HG03159 (cell line): ENCODE measurements around the gene NSRP1.
"Not testable (repeated sequence)": the region's sequence is repeated elsewhere in the genome, so short reads cannot be mapped to it uniquely, and the experiment has no call there.

Experiments
- ATAC-seq: cut with Tn5 transposase; IDR thresholded peaks from one replicate; pipeline ENCODE4 v1.9.1; 2021; ENCODE audit warnings: mild to moderate bottlenecking, moderate library complexity; ENCODE audit not compliant: unreplicated experiment

The NSRP1 gene

GRCh38 chr17:30219833-30220232 is 103.2 kb downstream of the NSRP1 start:
- ATAC-seq, result no peak

DNA sequence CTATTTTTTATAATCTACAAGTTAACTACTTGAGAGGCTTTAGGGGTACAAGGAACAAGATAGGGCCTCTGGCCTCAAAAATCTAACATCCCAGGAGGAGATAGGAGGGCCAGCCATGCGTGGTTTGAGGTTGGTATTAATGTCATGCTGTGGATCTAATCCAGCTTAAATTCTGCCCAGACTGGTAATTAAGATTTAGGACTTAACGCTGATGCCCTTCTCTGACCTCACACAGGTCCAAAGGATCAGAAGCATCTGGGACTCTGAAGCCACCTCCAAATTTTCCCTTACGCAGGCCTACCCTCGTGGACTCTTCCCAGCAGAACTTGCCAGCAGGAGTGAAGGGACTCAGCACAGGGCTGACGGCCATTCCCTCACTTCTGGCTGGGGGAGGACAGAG is 103.8 kb downstream of the NSRP1 start:
- ATAC-seq, result no peak

- ATAC-seq, result no peak
Observed at GRCh38 chr17:30221346-30221745, 104.7 kb downstream of the NSRP1 start.

- no peak for ATAC-seq
Observed at GRCh38 chr17:30222251-30222650, 105.6 kb downstream of the NSRP1 start.

GRCh38 chr17:30222721-30223175 is 106.1 kb downstream of the NSRP1 start:
- no peak for ATAC-seq

DNA sequence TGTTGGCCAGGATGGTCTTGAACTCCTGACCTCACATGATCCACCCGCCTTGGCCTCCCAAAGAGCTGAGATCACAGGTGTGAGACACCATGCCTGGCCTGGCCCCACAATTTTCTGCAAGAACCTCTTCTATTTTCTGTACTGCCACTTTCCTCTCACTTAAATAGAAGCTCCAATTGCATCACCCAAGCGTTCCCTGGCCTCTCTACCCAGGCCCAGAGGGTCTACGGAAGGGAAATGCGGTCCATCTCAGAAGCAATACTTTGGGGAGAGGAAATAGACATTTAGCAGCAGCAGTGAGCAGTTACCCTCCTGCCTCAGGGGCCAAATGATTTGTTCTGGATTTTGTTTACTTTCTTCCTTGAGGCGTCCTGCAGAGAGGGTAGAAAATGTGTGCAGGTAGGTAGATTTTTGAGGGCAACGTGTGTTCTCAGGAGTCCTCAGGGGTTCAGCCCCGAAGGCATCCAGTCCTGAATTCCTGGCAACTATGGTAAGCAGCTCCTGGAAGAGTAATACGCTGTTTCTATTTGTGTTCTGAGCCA is 107.9 kb downstream of the NSRP1 start:
- no peak for ATAC-seq

DNA sequence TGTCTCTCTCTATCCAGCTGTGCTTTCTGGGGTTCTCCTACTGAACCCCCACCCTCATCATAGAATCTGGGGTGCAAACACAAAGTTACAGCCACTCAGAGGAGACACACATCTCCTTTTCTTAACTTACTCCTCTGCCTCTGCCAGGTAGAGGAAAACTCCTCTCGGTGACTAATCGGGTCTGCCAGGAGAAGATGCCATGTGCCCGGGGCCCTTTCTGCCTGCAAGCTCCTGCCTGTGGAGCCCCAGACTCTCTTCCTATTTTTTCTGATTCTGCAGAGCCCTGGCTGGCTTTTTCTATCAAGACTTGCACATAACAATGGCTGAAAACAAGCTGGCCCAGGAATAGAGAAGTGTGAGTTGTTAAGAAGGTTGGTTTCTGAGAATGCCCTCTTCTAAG is 108.5 kb downstream of the NSRP1 start:
- ATAC-seq, result no peak

- ATAC-seq, result no peak
Observed at GRCh38 chr17:30225919-30226553, 109.4 kb downstream of the NSRP1 start.

GRCh38 chr17:30226878-30227277 is 110.3 kb downstream of the NSRP1 start:
- ATAC-seq, result no peak

- no peak for ATAC-seq
Observed at GRCh38 chr17:30228011-30228410, 111.4 kb downstream of the NSRP1 start.

- ATAC-seq, result no peak
Observed at GRCh38 chr17:30229012-30229411, 112.4 kb downstream of the NSRP1 start.

GRCh38 chr17:30230009-30230408 is 113.4 kb downstream of the NSRP1 start:
- not testable (repeated sequence) for ATAC-seq

GRCh38 chr17:30230596-30231125 is 114.0 kb downstream of the NSRP1 start:
- ATAC-seq, result no peak

DNA sequence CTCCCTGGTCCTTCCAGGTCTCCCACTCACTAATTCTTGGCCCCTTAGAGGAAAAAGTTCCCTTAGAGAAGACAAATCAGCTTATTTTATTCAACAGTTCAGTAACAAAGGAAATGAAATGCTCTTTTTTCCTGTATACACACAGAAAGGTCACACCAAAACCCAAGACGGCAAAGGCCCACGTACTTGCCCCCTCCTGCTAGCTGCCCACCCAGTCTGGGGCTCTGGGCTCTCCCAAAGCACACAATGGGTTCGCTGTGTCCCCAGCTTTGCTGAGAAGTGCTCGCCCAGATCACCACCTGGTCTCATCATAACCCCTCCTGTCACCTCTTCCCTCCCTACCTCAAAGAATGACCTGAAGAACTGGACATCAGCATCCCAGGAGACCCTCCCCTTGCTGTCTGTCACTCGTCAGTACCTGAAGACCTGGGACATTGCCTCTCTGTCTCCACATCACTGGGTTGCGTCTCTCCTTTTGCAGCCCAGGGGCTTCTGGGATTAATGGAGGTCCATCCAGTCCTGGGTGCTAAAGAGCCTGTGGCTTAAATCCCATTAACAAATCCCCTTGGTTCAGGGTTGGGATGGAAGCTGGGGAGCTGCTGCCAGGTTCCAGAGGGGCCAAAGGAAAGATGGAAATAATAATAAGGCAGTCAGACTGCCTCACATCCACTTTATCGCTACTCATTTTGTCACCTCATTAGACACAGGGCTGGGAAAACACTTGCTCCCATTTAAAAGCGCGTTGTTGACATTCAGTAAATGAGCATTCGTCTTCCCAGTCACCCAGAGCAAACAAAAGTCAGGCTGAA is 115.6 kb downstream of the NSRP1 start:
- no peak for ATAC-seq

GRCh38 chr17:30232824-30233427 is 116.3 kb downstream of the NSRP1 start:
- ATAC-seq, result no peak

GRCh38 chr17:30234296-30234695 is 117.7 kb downstream of the NSRP1 start:
- ATAC-seq, result no peak

DNA sequence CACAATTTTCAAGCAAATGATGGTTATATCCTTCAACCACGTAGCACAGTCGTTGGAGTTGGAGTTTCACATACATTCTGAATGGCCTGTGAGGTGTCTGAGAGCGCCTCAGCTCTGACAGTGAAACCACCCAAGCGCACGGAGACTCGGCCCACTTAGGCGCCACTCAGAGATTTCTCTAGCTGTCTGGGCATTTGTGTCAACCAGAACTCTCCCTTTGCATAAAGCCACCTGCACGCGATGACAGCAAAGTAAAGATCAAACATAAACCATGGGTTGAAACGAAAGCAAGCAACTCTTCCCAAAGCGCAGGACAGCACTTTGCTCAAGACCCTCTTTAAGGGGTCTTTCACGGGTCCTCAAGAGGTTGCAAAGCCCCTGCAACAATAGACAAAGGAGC is 118.3 kb downstream of the NSRP1 start:
- ATAC-seq, result no peak

GRCh38 chr17:30235386-30236296 is 119.0 kb downstream of the NSRP1 start, which contains the start of gene SLC6A4:
Gene SLC6A4 (minus strand): TSS chr17:30235697. CDS start chr17:30221958, 13,739 bp downstream.
- ATAC-seq, result no peak
